Activated CD4-positive, alpha-beta T cell treated with anti-CD3 and anti-CD28 coated beads, Interleukin-2, amount 50 U/mL, for 16 hours (primary cell): ENCODE measurements around the gene COL23A1.

Source experiments
- DNase-seq: peaks from one replicate; pipeline ENCODE4 v3.0.0-alpha.2; 2020

Gene COL23A1

DNA sequence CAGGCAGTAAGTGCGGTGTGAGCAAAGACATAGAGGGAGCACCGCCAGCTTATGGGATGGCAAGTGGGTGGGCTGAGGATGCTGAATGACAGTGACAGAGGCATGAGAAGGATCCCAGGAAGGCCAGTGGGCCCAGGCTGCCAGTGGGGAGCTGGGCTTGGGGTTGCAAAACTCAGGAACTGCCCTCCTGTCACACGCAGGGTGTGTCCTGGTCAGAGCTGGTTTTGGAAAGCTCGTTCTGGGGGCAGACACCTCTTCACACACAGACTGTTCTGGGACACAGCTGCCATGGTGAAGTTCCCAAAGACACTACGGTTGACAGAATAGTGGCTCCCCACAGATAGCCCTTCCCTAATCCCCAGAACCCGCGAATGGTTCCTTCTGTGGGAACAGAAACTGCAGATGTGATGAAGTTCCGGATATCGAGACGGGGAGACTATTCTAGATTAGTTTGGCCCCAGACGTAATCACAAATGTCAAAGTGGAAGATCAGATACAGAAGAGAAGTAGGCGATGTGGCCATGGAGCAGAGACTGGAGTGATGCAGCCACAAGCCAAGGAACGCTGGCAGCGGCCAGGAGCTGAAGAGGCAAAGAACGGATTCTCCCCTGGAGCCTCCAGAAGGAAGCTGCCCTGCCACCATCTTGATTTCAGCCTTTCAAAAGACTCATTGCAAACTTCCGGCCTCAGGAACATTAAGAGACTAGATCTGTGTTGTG is 159.0 kb downstream of the COL23A1 start:
- DNase-seq: no peak

DNA sequence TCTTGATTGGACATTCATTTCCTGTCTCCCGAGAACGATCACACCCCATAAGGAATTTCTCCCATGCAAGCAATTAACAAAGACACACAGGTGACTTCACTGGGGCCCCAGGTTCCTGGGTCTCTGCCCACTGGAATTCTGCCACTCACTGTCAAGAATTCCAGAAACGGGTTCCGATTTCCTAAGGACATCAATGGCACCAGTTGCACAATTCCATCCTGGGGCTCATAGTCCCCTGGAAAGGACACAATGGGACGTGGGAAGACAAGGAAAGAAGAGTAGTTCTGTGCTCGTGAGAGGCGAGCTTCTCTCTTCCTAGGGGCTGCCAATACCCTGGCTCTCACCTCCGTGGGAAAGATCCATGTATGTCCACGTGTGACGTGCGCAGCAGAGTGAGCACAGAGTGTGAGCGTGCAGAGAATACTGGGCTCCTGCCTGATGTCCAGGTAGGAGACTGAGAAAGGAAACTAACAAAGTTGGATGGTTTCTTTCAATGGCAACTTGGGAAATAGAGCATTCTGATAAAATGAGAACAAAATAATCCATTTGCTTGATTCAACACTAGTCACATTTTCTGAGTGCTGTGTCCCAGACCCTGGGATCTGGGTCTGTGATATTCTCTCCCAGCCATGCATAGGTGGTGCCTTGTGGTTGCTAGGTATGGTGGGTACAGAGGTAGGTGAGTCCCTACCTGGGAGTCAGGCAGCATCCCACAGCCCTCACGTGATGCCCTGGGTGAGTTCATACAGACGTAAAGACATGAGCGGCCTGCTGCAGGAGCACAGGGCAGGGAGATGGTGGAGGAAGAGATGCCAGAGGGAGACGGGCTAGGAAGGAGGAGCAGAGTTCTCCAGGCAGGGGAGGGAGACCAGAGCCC is 159.8 kb downstream of the COL23A1 start:
- no peak for DNase-seq

DNA sequence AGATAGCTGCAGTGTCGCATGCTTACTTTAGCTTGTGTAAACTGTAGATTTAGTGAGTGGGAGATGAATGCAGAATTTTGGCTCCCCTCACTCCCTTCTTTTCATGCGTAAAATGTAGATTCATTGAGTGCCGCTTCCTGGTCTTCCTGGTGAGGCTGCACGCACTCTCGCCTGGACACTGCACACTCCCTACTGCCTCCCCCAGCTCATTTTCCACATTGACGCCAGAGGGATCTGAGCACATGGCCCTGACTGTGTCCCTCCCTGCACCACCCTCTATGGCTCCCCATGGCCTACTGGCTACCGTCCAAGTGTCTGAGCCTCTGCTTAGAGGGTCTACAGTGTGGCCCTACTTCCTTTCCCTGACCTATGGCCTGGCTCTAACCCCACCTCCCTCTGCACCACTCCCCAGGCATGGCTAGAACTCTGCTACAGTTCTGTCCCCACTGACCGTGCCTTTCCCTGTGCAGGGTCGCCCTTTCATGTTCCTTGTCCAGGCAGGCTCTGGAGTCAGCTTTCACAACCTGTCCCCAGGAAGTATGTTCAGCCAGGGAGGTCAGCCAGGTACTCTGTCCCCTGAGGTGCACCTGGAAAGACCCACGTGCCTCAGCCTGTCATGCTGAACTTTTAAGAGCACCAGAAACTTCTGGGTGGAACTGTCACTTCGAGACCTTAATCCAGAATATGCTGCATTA is 160.6 kb downstream of the COL23A1 start:
- no peak for DNase-seq

DNA sequence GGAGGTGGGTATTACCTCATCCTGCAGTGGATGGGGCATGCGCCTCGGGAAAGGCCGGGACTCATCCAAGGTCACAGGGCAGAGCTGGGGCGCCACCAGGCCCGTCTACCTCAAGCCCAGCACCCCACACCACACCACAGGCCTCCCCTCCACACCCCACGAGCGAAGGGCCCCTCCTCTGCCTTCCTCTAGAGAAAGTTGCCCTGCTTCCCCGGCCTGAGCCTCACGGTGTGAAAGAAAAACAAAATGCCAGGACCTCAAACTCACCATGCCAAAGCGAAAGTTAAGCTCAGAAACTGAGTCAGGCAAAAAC is 161.1 kb downstream of the COL23A1 start:
- no peak for DNase-seq

GRCh38 chr5:178428341-178429155 is 161.6 kb downstream of the COL23A1 start:
- DNase-seq: no peak

GRCh38 chr5:178427576-178428197 is 162.5 kb downstream of the COL23A1 start:
- DNase-seq: no peak

- no peak for DNase-seq
Measured at GRCh38 chr5:178426326-178427130, 163.7 kb downstream of the COL23A1 start.

- DNase-seq: no peak
Measured at GRCh38 chr5:178425621-178426068, 164.5 kb downstream of the COL23A1 start.

- DNase-seq: no peak
Measured at GRCh38 chr5:178424810-178425177, 165.4 kb downstream of the COL23A1 start.

GRCh38 chr5:178423901-178424809 is 166.0 kb downstream of the COL23A1 start:
- DNase-seq: no peak

GRCh38 chr5:178423431-178423830 is 166.8 kb downstream of the COL23A1 start:
- no peak for DNase-seq

DNA sequence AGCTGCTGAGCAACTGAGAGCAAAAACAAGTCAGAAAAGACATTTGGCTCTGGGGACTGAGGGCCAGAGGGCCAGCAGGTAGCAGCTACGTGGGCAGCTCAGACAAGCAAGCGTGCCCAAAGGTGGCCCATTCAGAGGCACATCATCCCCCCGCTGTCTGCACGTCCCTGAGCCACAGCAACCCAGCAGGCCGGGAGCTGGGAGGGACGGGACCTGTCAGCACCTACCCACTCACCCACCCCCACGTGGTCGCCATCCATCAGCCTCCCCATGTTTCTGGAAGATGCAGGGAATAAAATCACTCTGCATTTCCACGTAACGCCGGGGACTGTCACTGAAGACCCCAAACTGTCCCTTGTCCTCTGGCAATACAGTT is 167.8 kb downstream of the COL23A1 start:
- no peak for DNase-seq

GRCh38 chr5:178421699-178422399 is 168.3 kb downstream of the COL23A1 start:
- no peak for DNase-seq

DNA sequence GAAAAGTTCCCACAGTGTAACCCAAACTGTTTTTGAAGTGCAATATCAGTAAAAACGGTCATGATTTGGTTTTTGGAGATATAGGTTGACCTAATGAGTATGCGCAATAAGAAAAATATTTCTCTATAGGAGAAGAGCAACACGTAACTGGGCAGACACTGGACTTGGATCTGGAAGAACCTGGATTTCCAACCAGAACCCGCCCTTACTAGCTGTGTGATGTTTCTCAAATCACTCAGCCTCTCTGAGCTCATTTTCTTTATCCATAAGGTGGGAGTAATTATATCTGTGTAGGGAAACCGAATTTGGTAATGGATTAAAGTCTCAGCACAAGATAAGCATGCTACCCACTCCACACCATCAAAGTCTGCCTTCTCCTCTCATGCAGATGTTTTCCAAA is 169.1 kb downstream of the COL23A1 start:
- no peak for DNase-seq

- no peak for DNase-seq
Measured at GRCh38 chr5:178420354-178420781, 169.8 kb downstream of the COL23A1 start.

DNA sequence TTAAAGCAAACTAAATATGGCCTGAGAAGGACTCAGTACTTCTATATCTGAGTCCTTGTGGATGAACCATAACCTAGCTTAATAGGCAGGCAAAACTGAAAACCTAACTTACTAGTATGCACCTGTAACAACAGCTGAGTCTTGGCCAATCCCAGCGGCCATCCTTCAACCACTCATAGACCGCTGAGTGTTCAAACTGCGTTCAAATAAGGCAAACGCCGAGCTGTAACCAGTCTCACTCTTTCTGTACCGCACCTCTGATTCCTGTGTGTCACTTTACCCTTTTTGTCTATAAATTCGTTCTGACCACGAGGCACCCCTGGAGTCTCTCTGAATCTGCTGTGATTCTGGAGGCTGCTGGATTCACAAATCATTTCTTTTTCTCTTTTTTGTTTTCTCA is 170.5 kb downstream of the COL23A1 start:
- DNase-seq: no peak

DNA sequence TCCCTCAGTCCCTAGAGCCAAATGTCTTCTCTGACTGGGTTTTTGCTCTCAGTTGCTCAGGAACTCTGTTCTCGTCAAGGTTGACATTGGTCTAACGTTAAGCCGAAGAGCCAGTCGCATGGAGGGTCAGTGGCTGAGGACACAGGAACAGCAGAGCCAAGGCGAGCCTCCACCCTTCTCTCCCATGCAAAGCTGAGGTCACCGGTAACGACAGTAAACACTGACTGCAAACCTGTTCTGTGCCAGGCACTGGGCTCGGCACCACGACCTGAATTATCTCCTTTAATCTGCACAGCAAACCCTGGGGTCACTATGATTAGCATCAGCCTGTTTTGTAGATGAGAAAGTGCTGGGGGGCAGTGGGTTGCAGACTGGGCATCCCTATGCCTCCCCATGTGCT is 171.0 kb downstream of the COL23A1 start:
- no peak for DNase-seq

DNA sequence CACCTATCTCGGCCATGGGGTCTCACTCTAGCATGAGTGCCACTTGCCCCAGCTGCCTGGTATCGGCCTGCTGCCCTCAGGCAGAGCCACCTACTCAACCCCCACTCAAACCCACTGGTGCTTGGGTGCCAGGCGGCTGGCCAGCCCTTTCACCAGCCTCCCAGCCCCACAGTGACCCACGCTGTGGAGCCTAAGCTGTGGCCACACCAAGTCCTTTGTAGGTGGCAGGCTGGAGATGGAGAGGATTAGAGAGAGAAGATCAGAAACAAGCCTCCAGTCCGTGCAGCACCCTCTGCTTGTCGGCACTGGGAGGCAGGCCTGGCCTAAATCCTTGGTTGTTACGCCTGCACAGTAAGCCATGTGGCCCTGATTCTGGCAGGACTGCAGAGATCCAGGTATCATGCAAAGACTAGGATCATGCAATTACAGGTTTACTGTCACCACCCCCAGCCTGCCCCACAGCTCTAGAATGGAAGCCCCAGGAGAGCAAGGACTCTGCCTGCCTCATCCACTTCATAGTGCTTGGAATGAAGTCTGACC is 171.7 kb downstream of the COL23A1 start:
- DNase-seq: no peak

GRCh38 chr5:178418031-178418430 is 172.2 kb downstream of the COL23A1 start:
- no peak for DNase-seq
